GM12873 (cell line): ENCODE data around the gene DAPP1.
A peak's percentile ranks its signal among the peaks of the same experiment; 100 is the strongest.

Experiments
- CTCF ChIP-seq: IDR thresholded peaks from 2 replicates; pipeline ENCODE4 v1.5.1; 2012; ENCODE audit warnings: low read depth, mild to moderate bottlenecking, moderate library complexity, low read length, control low read depth; ENCODE audit not compliant: insufficient read depth; ENCODE audit errors: missing control alignments

DAPP1 gene

GRCh38 chr4:99803566-99804101 lies 13.0 kb upstream of the DAPP1 start:
- TF ChIP-seq CTCF, result no peak

- no peak for TF ChIP-seq CTCF
Measured at GRCh38 chr4:99806545-99806944, 10.1 kb upstream of the DAPP1 start.

DNA sequence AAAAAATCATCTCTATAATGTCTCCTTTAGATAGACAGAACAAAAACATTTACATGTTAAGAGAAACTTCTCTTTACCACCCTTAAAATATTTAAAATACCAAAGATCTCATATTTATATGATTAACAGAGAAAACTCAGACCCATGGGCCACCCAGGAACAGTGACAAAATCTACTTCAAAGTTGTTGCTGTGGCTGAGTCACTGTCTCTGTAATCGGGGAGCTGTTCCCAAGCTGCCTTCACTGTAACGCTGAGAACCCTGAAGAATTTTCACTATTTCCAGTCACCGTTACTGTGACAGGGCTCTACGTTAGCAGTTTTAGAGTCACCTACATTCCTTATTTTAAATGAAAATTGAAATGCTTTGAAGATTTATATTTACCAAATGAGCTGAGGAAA lies 9.0 kb upstream of the DAPP1 start:
- TF ChIP-seq CTCF, result no peak

DNA sequence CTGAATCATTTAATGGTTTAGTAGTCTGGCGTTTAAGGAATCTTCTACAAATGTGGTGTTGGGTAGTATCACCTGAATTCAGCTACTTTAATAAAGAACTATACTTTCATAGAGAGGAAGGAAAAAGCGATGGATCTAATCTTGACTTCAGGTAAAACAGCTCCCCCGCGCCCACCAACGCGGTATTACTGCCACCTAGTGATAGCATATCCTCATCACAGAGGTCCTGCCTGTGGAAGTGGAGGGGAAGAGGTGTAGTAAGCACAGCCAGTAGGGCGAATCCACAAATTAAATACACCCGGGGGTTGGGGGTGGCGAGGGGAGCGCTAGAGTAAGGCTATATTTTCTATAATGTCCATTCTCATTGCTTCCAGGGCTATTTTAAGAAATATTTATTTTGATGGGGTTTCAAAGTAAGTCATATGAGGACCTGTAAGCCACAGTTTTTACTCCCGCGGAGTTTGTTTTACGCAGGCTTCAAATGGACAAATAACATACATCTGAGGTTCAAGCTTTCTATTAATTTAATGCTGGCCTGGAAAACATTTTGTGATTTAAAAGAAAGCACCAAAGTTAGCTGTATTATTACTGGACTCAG lies 8.3 kb upstream of the DAPP1 start:
- peak; percentile 78 for TF ChIP-seq CTCF

GRCh38 chr4:99809326-99809725 lies 7.3 kb upstream of the DAPP1 start:
- TF ChIP-seq CTCF, result no peak

DNA sequence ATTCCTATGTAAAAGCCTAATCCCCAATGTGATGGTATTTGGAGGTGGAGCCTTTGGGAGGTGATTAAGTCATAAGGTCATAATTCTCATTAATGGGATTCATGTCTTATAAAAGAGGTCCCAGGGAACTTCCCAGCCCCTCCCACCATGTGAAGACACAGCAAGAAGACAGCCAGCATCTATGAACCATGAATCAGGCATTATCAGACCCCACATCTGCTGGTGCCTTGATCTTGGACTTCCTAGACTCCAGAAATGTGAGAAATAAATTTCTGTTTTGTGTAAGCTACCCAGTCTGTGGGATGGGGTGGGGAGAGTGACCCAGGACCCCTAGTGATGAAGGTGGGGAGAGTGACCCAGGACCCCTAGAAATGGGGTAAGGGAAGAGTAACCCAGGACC lies 6.1 kb upstream of the DAPP1 start:
- no peak for TF ChIP-seq CTCF

DNA sequence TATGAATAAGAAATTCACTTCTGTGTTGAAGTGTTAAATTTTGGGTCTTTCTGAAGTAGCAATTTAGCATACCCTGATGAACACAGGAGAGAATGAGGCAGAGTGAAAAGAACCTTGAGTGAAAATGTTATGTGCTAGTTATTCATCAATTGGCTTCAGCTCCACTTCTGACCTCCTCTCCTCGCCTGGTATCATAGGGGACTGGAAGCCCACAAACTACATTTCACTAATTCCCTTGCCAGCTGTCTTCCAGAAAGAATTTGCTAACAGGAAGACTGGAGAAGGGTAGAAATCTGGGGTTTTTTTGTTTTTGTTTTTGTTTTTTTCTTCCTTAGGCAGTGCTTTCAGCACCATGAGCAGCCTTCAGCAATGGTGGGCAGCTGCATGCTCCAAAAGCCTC lies 5.5 kb upstream of the DAPP1 start:
- no peak for TF ChIP-seq CTCF

DNA sequence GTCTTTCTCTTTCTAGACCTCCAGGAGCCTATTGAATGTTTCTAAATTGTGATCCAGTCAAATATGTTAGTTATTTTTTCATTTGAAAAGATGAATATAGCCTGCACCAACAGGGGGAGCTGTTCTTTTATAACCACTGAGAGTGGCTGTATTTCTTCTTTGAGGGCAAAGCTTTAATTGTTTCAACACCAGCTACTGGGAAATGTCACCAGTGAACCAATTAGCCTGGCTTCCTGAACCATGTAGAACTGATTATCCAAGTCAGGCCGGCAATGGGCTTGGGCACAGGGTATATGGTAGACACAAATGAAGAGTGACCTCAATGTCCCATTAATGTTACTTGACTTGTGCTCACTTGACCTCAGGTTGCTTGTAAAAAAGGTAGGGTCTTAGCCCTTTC lies 4.8 kb upstream of the DAPP1 start:
- peak; percentile 63 for TF ChIP-seq CTCF
